H1 (cell line): Measurements from ENCODE around the gene PPP6R1.

Source experiments
- CEBPB ChIP-seq: IDR thresholded peaks from 2 replicates; pipeline ENCODE4 v1.6.1; 2012; ENCODE audit warnings: low read depth, low read length
- CHD2 ChIP-seq: IDR thresholded peaks from 2 replicates; pipeline ENCODE4 v1.6.1; 2012; ENCODE audit warnings: low read length, improper control_type of control experiment
- EP300 ChIP-seq, 2 experiments: IDR thresholded peaks; 1 replicate in 1 of 2; 2 replicates in 1 of 2; pipeline ENCODE4 v1.6.1; 2011 to 2012; ENCODE audit warnings: low read depth in 2 of 2, low read length in 2 of 2, mild to moderate bottlenecking in 2 of 2, borderline replicate concordance in 1 of 2, inconsistent platforms in 1 of 2, moderate library complexity in 1 of 2
- GTF2F1 ChIP-seq: IDR thresholded peaks from 2 replicates; pipeline ENCODE4 v1.6.1; 2012; ENCODE audit warnings: low read depth, low read length, improper control_type of control experiment, borderline replicate concordance
- KDM5A ChIP-seq: fragments of 200-600 bp; IDR thresholded peaks from 2 replicates; pipeline ENCODE4 v1.7.1; 2012; ENCODE audit warnings: mild to moderate bottlenecking, low read length, inconsistent platforms, mixed read lengths
- NANOG ChIP-seq: IDR thresholded peaks from 2 replicates; pipeline ENCODE4 v1.6.1; 2011; ENCODE audit warnings: low read length, low read depth, mild to moderate bottlenecking, inconsistent platforms; ENCODE audit not compliant: insufficient read depth, poor library complexity, severe bottlenecking
- POLR2AphosphoS5 ChIP-seq: IDR thresholded peaks from 2 replicates; pipeline ENCODE4 v1.6.1; 2011; ENCODE audit warnings: low read depth, low read length
- SIRT6 ChIP-seq: IDR thresholded peaks from one replicate; pipeline ENCODE4 v1.7.1; 2012; ENCODE audit warnings: low read length, inconsistent platforms
- TAF7 ChIP-seq: optimal IDR thresholded peaks from 2 replicates; pipeline ENCODE3; 2011; ENCODE audit warnings: low read depth, mild to moderate bottlenecking, inconsistent platforms, low read length, moderate library complexity, borderline replicate concordance
- TBP ChIP-seq: IDR thresholded peaks from 2 replicates; pipeline ENCODE4 v1.6.1; 2011; ENCODE audit warnings: low read depth, low read length, improper control_type of control experiment
- TF ChIP-seq, protein P1 (sequence below), 3 experiments: IDR thresholded peaks; 1 replicate in 2 of 3; 2 replicates in 1 of 3; pipeline versions ENCODE4 v1.5.1 to v1.6.1; 2011; ENCODE audit warnings: low read length in 3 of 3, mild to moderate bottlenecking in 3 of 3, inconsistent platforms in 2 of 3, low read depth in 1 of 3, moderate library complexity in 1 of 3; ENCODE audit not compliant: insufficient read depth in 1 of 3; ENCODE audit errors: control extremely low read depth in 1 of 3

DNA sequence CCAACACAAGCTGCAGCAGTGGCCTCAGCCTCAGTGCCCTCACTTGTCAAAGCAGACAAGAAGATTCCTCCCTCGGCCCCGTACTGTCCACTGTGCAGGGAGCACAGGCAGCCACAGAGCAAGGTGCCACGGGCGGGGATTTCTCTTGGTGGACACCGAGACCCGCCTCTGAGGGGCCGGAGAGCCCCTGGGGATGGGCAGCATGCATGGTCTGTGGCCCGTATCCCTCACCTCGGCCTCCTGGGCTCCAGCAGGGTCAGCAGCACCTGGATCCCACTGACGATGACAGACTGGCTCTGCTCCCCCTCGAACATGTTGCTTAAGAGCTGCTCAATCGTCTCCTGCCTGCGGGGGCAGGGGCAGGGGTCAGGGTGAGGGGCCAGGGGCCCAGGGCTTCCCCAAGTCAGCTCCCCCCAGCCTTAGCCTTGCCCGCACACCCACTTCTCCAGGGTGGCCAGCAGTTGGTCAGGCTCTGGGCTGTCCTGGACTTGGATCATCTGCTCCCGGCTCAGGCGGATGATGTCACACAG is 16.8 kb downstream of the PPP6R1 start:
- TF ChIP-seq CHD2 = no peak
- no peak for TF ChIP-seq SIRT6
- TF ChIP-seq GTF2F1 = no peak
- TF ChIP-seq EP300 (IDR thresholded peaks at IDR 0.05; ENCODE audit: borderline replicate concordance in 1 of 2, low read depth in 2 of 2, low read length in 2 of 2) = no peak
- TF ChIP-seq, protein P1, sequence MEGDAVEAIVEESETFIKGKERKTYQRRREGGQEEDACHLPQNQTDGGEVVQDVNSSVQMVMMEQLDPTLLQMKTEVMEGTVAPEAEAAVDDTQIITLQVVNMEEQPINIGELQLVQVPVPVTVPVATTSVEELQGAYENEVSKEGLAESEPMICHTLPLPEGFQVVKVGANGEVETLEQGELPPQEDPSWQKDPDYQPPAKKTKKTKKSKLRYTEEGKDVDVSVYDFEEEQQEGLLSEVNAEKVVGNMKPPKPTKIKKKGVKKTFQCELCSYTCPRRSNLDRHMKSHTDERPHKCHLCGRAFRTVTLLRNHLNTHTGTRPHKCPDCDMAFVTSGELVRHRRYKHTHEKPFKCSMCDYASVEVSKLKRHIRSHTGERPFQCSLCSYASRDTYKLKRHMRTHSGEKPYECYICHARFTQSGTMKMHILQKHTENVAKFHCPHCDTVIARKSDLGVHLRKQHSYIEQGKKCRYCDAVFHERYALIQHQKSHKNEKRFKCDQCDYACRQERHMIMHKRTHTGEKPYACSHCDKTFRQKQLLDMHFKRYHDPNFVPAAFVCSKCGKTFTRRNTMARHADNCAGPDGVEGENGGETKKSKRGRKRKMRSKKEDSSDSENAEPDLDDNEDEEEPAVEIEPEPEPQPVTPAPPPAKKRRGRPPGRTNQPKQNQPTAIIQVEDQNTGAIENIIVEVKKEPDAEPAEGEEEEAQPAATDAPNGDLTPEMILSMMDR (IDR thresholded peaks at IDR 0.05; ENCODE audit: control extremely low read depth in 1 of 3, insufficient read depth in 1 of 3, low read depth in 1 of 3, low read length in 3 of 3) = no peak
- TF ChIP-seq TBP = no peak
- TF ChIP-seq CEBPB = no peak
- no peak for TF ChIP-seq TAF7
- TF ChIP-seq KDM5A = no peak
- TF ChIP-seq POLR2AphosphoS5 = no peak
- no peak for TF ChIP-seq NANOG
